OCI-LY7 (cell line): ENCODE results near the gene AP1M2. TPM values are rescaled to one million over a fixed set of nuclear protein-coding genes. Genes with fewer than 3 reads are reported as not detected.

Experiments
- BruUV-seq: library from RNA; stranded (reverse); fragments of 400-500 nt; replicated peaks from 2 replicates; lab custom pipeline; 2021; lab: Mats Ljungman, UMichigan
- CTCF ChIA-PET: fragments of 300-600 bp; sonication (Branson Sonifier 250); formaldehyde crosslinking; loops from one replicate; lab custom pipeline; 2022; ENCODE audit warnings: antibody characterized with exemption; ENCODE audit not compliant: unreplicated experiment; lab: Charles Lee
- POLR2A ChIA-PET: fragments of 300-600 bp; sonication (Branson Sonifier 250); formaldehyde crosslinking; loops from one replicate; lab custom pipeline; 2022; ENCODE audit warnings: antibody characterized with exemption; lab: Charles Lee
- DNase-seq: peaks from one replicate; pipeline ENCODE4 v3.0.0-alpha.2; 2015; ENCODE audit warnings: low spot score
- H2AFZ ChIP-seq: fragments of 200-600 bp; sonication (generic), shearing (Covaris generic); 2 replicates; pipeline ENCODE4 v1.6.1; 2014; ENCODE audit warnings: mild to moderate bottlenecking, antibody characterized with exemption, low read length, moderate library complexity
- H3K27ac ChIP-seq: fragments of 200-600 bp; sonication (generic); 2 replicates; pipeline ENCODE4 v1.5.1; 2014; ENCODE audit warnings: mixed run types, low read depth, mild to moderate bottlenecking, moderate library complexity, low read length, inconsistent platforms; ENCODE audit not compliant: poor library complexity, severe bottlenecking
- H3K36me3 ChIP-seq: fragments of 200-600 bp; sonication (generic); 2 replicates; pipeline ENCODE4 v1.6.1; 2014; ENCODE audit warnings: mild to moderate bottlenecking, antibody characterized with exemption, low read length, moderate library complexity, mixed read lengths; ENCODE audit not compliant: insufficient read depth
- H3K4me1 ChIP-seq: fragments of 200-600 bp; sonication (generic); 2 replicates; pipeline ENCODE4 v1.5.1; 2014; ENCODE audit warnings: mild to moderate bottlenecking, low read length; ENCODE audit not compliant: insufficient read depth, poor library complexity, severe bottlenecking
- H3K4me2 ChIP-seq: fragments of 200-600 bp; sonication (generic); 2 replicates; pipeline ENCODE4 v1.6.1; 2014; ENCODE audit warnings: mild to moderate bottlenecking, low read length
- H3K4me3 ChIP-seq: fragments of 200-600 bp; sonication (generic); 2 replicates; pipeline ENCODE4 v1.5.1; 2014; ENCODE audit warnings: mild to moderate bottlenecking, low read depth, low read length; ENCODE audit not compliant: poor library complexity, severe bottlenecking
- H3K79me2 ChIP-seq: fragments of 200-600 bp; sonication (generic); 2 replicates; pipeline ENCODE4 v1.6.1; 2016; ENCODE audit warnings: low read depth, mild to moderate bottlenecking, low read length, moderate library complexity, mixed read lengths; ENCODE audit not compliant: insufficient read depth
- H3K9me2 ChIP-seq: fragments of 200-600 bp; sonication (generic); 2 replicates; pipeline ENCODE4 v1.6.1; 2016; ENCODE audit warnings: mild to moderate bottlenecking, low read length, mixed read lengths; ENCODE audit not compliant: insufficient read depth
- H3K9me3 ChIP-seq: fragments of 200-600 bp; sonication (generic); 2 replicates; pipeline ENCODE4 v1.6.1; 2014; ENCODE audit warnings: mild to moderate bottlenecking, mixed run types, low read length, mixed read lengths
- H4K20me1 ChIP-seq: fragments of 200-600 bp; sonication (generic); 2 replicates; pipeline ENCODE4 v1.6.1; 2014; ENCODE audit warnings: mild to moderate bottlenecking, antibody characterized with exemption, low read length, moderate library complexity, mixed read lengths; ENCODE audit not compliant: insufficient read depth
- CTCF ChIP-seq: fragments of 200-600 bp; sonication (generic); conservative IDR thresholded peaks from 2 replicates; pipeline ENCODE4 v1.5.1; 2014; ENCODE audit warnings: mild to moderate bottlenecking, antibody characterized with exemption, low read length, moderate library complexity, mixed read lengths
- EZH2phosphoT487 ChIP-seq: fragments of 200-600 bp; sonication (generic); IDR thresholded peaks from 2 replicates; pipeline ENCODE4 v1.6.1; 2018; ENCODE audit warnings: low read depth, borderline replicate concordance, mild to moderate bottlenecking, mixed run types, antibody characterized with exemption, low read length, moderate library complexity, mixed read lengths
- intact Hi-C: fragments of 100-400 bp; cut with micrococcal nuclease; formaldehyde crosslinking; loops from one replicate; pipeline ENCODE4 v1.10.0; 2022; ENCODE audit not compliant: unreplicated experiment
- total RNA-seq, 2 experiments: library from RNA; depleted of rRNA in 1 of 2; stranded (reverse); fragments of >200 nt in 1 of 2; shearing (Covaris generic) in 1 of 2; gene quantifications; 2 replicates each; pipeline ENCODE4 v1.2.3, GENCODE V29; 2014 to 2022

The AP1M2 gene
- total RNA-seq, 2 experiments from 2014 or later, result 0.44 TPM; not detected in 1

GRCh38 chr19:10562609-10563008 lies 24.5 kb downstream of the AP1M2 start:
- no peaks in the 10 kb centered on the region for H3K9me3 ChIP-seq
- TF ChIP-seq EZH2phosphoT487, result no peak
- TF ChIP-seq CTCF, result no peak
- ChIA-PET CTCF (no interaction called here), POLR2A (no interaction called here)
- H3K9me2 ChIP-seq, result no peaks in the 10 kb centered on the region
- H3K4me2 ChIP-seq, result no peak overlapping the region
- peaks cover 61% of the 10 kb centered on the region for H3K36me3 ChIP-seq
- peaks cover 26% of the 10 kb centered on the region for H3K79me2 ChIP-seq
- DNase-seq, result no peak
- intact Hi-C loops, result loop anchor here (10.0 kb wide), 2 partner anchors 228 to 312 kb away; partner anchors contain the start of genes CARM1, ICAM3 and RAVER1
- no TSS peak for BruUV-seq
- no peak overlapping the region for H3K4me3 ChIP-seq
- no peaks in the 10 kb centered on the region for H4K20me1 ChIP-seq
- no peak overlapping the region for H3K27ac ChIP-seq
- no peak overlapping the region for H2AFZ ChIP-seq
- H3K4me1 ChIP-seq, result peaks cover 23% of the 10 kb centered on the region

- BruUV-seq, result no TSS peak
- ChIA-PET POLR2A (no interaction called here), CTCF (no interaction called here)
- Histone ChIP-seq H2AFZ (no peak overlapping the region), H3K4me3 (no peak overlapping the region), H3K79me2 (peaks cover 14% of the 10 kb centered on the region), H3K9me2 (no peaks in the 10 kb centered on the region), H4K20me1 (no peaks in the 10 kb centered on the region), H3K36me3 (peaks cover 84% of the 10 kb centered on the region), H3K9me3 (no peaks in the 10 kb centered on the region), H3K4me1 (peaks cover 12% of the 10 kb centered on the region), H3K27ac (no peak overlapping the region), H3K4me2 (no peak overlapping the region)
- TF ChIP-seq CTCF (no peak), EZH2phosphoT487 (no peak)
- DNase-seq, result no peak
- intact Hi-C loops, result loop anchor here (10.0 kb wide), 2 partner anchors 225 to 315 kb away; partner anchors contain the start of genes CARM1, ICAM3 and RAVER1
These were observed 27.0 kb downstream of the AP1M2 start for GRCh38 chr19:10560154-10560553.

GRCh38 chr19:10557603-10558197 lies 29.4 kb downstream of the AP1M2 start:
- peaks cover 29% of the 10 kb centered on the region for H3K4me1 ChIP-seq
- ChIA-PET CTCF (no interaction called here), POLR2A (no interaction called here)
- H3K9me3 ChIP-seq, result no peaks in the 10 kb centered on the region
- TF ChIP-seq CTCF (no peak), EZH2phosphoT487 (no peak)
- no peak for DNase-seq
- no peak overlapping the region for H2AFZ ChIP-seq
- H3K4me2 ChIP-seq, result no peak overlapping the region
- peaks cover 91% of the 10 kb centered on the region for H3K36me3 ChIP-seq
- BruUV-seq, result no TSS peak
- H3K27ac ChIP-seq, result no peak overlapping the region
- intact Hi-C loops, result no loop called here
- H3K9me2 ChIP-seq, result no peaks in the 10 kb centered on the region
- H3K79me2 ChIP-seq, result no peaks in the 10 kb centered on the region; the same call in 1 of the 2 replicates
- H4K20me1 ChIP-seq, result no peaks in the 10 kb centered on the region
- no peak overlapping the region for H3K4me3 ChIP-seq
